Activated CD4-positive, alpha-beta T cell treated with anti-CD3 and anti-CD28 coated beads, Interleukin-10, Interleukin-2, amounts not matched to agents 100 ng/mL and 50 ng/mL, durations not matched to agents 16 hours and 8 hours (primary cell): Measurements from ENCODE around the gene EIF2S1.
"Not testable (repeated sequence)": the region's sequence is repeated elsewhere in the genome, so short reads cannot be mapped to it uniquely, and the experiment has no call there.

Source experiments
- DNase-seq: peaks from one replicate; pipeline ENCODE4 v3.0.0-alpha.2; 2020

EIF2S1 gene

DNA sequence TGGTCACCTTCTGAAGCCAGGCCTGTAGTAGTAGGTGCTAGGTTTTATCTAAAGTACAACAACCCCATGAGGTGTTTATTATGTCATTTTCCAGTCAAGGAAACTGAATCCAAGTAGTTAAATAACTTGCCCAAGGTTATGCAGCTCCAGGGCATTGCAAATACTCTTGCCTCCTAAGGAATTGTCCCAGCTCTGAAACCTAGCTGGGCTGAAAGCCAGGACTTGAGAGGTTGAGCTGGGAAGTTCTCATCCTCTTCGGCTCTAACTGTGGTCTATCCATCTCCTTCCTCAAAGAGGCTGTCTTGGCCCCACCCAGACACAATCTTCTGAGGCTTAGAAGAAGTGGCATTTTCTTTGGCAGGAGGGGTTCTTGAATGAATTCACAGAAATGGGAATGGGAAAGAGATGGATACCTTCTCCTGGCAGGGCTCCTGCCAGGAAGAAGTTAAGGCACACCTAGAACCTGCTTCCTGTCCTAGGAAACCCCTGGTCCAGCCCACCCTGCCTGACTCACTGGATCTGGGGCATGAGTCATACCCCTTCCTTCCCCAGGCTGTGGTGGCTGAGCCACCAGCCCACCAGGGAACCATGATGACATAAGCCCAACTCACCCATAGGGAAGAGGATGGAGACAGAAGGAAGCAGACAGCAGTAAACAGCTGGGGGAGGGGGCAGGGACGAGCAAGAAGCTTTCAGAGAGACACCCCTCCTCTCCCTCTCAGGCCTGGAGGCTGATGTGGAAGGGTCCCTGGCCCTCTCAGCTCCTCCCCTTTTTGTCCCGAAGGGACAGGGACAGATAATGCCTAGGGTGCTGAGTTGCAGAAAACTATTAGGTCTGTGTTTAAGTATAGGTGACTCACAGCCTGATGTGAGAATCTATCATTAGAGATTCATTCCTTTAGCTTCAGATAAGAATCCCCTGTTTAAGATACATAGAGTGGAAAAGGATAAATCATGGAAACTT lies 54.0 kb downstream of the EIF2S1 start:
- peak; percentile 37 for DNase-seq

DNA sequence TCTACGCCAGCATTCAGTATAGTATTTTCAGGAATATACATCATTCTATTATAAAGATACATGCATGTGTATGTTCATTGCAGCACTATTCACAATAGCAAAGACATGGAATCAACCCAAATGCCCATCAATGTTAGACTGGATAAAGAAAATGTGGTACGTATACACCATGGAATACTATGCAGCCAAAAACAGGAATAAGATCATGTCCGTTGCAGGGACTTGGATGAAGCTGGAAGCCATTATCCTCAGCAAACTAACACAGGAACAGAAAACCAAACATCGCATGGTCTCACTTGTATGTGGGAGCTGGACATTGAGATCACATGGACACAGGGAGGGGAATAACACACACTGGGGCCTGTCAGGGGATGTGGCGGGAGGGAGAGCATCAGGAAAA lies 55.5 kb downstream of the EIF2S1 start:
- not testable (repeated sequence) for DNase-seq

DNA sequence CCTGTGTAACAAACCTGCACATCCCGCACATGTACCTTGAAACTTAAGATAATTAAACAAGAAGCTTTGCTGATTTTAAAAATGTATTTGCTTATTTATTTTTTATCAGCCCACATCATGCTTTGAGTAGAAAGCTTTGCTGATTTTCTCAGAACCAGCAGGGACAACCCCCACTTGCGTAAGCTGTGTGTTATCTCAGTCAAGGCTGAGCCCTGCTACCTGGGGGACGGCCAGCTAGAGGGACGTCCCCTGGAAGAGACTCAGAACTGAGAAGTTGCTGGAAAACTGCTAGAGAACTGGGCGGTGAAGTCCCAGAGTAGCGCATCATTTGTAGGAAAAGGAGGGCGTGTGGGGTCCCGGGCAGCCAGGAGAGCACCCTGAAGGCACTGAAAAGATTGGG lies 56.0 kb downstream of the EIF2S1 start:
- DNase-seq: no peak

DNA sequence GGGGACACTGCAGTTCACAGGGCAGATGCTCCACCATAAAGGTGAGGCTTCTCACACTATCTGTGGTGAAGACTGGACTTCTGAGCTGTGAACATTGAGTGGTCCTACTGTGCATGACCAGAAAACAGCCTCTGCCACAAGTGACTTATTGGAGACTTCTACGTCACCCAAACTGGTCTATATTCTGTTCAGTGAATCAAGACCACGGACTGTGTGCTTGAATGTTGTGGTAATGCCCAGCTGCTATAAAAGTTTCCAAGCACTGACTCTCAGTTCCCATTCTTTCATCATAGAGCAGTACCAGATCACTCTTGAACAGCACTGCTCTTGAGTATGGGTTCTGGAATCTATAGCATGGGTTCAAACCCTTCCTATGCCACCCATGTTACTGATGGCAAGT lies 56.7 kb downstream of the EIF2S1 start:
- DNase-seq: no peak

DNA sequence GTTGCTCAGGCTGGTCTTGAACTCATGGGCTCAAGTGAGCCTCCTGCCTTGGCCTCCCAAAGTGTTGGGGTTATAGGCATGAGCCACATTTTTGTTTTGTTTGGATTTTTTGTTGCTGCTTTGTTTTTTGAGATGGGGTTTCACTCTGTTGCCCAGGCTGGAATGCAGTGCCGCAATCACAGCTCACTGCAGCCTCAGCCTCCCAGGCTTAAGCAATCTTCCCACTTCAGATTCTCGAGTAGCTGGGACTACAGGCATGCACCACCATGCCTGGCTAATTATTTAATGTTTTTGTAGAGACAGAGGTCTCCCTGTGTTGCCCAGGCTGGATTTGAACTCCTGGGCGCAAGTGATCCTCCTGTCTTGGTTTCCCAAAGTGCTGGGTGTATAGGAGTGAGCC lies 57.5 kb downstream of the EIF2S1 start:
- DNase-seq: no peak

DNA sequence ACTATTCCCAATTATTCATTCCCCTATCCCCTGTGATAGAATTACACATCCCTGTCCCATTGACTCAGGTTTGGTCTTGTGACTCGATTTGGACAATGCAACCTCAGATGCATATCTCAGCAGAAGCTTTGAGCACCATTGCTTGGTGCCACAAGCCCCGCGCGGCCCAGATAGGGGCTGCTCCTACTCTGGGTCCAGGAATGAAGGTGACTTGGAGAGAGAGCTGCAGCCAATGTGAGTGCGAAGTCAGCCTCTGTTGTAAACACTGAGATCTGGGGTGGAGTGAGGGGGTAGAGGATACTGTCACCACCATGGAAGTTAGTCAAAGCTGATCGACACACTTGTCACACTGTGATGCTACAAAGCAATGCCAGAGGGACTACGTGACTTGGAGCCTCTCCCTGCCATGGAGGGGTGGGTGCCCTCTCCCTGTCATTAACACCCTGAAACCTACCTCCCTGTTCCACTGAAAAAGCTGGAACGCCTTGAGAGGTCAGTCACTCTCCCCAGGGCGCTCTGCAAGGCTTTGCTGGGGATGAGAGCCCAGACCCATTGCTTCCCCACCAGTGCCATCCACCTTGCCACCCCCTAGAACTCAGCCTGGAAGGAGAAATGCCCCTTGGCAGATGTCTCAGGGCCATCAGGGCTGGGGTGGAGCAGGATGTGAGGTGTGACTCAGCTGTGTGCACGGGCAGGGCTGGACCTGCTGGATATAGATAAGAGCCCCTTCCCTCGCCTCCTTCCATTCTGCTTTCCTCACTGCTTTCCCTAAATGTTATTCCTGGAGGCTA lies 58.5 kb downstream of the EIF2S1 start:
- no peak for DNase-seq

DNA sequence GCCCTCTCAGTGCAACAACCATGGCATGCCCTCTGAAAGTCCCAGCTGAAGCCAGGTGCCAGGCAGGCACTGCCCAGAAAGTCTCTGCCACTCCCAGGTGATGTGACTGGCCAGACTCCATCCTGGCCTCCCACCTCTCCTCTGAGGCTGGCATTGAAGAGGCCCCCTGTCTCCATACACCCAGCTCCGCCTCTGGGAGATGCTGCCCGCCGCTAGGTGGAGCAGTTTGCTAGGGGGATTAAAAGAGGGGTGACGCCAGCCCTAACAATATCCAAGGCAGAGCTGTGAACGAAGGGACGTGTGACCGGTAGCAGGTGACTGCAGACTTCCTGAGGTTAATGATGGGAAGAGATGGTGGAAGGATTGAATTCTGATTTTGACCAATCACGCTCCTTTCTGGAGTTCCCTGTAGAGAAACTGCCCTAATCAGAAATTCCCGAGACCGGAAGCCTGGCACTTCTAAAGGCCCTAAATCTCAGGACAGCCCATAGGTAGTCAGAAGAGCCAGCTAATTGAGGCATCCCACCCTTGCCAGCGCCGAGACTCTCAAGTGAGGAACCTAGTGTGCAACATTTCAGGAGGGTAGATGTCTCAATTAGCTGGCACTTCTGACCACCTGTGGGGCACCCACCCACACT lies 60.1 kb downstream of the EIF2S1 start:
- peak; percentile 49 for DNase-seq

DNA sequence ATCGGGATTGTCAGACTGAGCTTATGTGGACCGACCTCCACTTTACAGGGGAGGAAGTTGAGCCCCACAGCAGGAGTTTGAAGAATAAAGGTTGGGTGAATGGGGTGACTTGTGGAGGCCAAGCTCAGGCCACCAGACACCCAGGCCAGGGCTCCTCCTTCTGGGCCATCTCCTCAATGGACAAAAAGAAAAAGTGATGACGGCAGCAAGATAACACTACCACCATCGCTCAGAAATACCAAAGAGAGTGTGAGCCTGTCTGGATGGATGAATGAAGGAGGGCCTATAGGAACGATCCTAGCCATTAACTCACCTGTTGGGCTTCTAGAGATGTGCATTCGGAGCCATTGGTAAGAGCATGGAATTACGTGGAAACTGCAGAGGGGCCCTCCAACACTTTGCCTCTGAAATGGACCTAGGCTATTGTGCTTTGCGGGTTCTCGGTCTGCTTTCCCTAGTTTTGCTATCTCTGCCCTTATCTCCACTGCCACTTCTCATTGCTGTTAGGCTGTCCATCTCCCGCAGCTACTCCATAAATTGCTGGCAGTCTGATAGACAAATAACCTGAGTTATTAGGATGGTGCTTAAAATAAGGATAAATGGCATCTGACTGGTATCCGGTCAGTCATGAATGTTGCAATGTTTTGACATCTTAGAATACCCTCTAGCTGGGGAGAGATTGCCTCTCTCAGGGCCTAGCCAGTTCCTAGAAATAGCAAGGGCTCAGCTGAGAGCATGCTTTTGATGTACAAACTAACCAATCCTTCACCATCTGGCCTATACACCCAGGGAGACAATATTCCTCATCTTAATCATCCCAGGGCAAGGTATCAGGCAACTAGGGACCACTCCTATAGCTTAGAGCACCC lies 61.5 kb downstream of the EIF2S1 start:
- no peak for DNase-seq

DNA sequence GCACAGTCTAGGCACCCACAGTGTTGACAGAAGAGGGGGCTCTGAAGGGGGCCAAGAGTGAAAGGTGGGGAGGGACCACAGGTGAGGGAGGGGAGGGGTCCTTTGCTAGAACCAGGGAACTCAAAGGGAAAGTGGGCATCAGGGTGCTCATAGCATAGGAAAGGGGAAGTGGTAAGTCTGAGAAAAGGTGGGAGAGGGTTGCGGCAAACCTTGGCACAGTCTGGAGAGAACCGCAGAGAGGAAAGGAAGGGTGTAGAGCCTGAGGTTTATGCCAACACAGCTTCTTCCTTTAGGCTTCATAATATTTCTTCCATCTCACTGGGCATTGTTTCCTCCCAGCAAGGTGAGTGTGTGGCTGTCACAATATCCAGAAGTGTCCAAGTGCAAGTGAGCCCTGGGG lies 63.3 kb downstream of the EIF2S1 start:
- DNase-seq: no peak

DNA sequence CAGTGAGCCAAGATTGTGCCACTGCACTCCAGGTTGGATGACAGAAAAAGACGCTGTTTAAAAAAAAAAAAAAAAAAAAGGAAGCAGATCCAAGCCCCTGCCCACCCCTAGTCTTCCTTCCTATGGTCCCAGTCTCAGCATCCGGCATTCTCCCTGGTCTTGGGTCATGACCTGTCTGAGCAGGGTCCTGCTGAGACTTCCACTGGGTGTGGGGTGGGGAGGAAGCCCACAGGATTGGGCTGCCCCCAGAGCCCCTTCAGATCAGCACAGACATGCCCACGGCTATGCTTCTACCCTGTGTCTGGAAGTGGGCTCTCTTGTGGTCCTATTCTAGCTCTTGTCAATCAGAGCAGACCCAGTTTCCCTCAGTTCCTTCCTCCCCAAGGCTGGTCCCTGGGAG lies 64.4 kb downstream of the EIF2S1 start:
- no peak for DNase-seq

DNA sequence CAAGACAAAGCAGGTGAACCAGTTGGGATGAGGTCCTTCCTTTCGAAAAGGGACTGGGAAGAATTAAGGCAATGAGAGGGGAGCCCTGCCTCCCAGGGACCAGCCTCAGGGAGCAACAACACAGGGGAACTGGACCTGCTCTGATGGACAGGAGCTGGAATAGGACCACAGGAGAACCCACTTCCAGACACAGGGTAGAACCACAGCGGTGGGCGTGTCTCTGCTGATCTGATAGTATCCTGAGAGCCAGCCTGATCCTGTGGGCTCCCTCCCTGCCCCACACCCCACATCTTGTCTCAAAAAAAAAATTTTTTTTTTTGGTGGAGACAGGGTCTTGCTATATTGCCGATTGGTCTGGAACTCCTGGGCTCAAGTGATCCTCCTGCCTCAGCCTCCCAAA lies 65.5 kb downstream of the EIF2S1 start:
- DNase-seq: no peak

DNA sequence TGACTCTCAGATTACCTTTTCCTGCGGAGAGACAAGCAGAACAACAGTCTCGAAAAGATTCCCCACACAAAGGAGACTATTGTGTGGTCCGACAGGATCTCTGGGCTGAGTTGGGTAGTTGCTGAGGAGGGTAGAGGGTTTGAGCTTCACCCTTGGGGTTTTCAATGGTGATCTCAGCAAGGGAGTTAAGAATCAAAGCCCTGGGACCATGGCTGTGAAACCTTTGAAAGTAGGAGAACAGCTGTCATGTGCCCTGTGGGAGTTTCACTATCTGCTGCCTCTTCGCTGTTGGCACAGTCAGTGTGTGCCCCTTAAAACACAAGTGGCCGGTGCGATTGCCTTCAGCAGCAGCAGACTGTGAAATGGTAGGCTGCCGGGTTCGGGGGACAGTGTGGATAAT lies 66.0 kb downstream of the EIF2S1 start:
- no peak for DNase-seq

DNA sequence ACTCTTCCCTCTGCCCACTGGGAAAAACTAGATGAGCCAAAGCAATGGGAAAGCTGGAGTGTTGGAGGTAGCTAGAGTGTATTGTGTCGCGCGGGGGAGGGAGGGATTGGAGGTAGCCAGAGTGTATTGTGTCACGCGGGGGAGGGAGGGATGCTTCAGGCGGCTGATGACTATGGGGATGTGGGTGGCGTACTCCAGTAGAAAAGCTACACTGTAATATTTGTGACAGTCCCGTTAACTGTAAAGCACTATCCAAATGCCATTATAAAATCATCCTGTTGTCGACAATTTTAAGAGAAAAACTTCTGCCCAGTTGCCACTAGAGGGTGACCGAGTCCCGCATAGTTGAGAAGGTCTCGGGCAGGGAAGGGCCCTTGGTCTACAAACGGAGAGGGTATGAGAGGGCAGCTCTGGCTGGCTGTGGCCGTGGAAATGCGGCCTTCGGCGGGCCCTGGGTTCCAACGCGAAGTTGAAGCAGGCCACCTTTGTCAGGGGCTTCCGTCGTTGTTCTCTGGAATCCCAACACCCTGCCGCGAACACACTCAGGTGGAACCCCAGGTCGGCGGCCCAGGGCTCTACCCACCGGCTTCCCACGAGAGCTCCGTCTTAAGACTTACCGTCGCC lies 67.0 kb downstream of the EIF2S1 start:
- peak; percentile 80 for DNase-seq

DNA sequence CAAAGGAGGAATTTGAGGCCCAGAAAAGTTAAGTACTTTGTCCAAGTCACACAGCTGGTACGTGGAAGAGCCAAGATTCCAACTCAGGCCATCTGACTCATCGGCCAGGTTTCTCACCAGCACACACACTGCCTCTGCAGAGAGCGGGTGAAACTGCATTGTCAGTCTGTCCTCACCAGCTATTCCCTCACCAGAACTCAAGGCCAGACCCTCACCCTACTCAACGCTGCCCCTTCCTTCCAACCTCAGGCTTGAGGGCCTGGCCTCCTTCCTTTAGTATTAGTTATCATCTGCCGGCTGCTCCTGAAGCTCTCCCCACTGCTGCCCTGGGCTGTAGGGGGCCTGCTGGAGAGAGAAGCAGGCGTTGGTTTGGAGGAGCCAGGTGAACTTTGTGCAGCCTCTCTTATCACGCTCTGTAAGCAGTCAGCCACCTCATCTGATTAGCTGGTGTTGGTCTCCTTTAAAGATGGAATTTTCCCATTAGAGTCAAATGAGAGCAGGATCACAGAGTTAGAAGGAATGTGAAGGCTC lies 68.4 kb downstream of the EIF2S1 start:
- DNase-seq: no peak

DNA sequence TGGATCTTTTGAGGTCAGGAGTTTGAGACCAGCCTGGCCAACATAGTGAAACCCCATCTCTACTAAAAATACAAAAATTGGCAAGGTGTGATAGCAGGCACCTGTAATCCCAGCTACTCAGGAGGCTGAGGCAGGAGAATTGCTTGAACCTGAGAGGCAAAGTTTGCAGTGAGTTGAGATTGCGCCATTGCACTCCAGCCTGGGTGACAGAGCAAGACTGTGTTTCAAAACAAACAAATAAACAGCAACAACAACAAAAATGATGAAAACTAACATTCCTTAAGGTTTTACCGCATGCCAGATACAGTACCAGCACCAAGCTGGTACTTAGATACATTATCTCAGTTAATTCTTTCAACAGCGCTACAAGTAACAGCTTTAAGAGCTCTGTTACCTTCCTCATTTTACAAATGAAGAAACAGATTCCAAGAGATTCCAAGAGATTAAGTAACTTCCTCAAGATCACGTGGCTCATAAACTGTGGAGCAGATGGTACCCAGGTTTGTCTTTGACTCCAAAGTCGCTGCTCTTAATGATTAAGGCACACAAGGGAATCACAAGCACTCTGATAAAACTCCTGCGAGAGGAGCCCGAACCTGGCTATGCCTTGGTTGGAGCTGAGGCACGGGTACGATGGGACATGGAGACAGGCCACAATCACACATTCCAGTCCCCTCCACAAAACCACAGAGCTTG lies 69.5 kb downstream of the EIF2S1 start:
- no peak for DNase-seq

DNA sequence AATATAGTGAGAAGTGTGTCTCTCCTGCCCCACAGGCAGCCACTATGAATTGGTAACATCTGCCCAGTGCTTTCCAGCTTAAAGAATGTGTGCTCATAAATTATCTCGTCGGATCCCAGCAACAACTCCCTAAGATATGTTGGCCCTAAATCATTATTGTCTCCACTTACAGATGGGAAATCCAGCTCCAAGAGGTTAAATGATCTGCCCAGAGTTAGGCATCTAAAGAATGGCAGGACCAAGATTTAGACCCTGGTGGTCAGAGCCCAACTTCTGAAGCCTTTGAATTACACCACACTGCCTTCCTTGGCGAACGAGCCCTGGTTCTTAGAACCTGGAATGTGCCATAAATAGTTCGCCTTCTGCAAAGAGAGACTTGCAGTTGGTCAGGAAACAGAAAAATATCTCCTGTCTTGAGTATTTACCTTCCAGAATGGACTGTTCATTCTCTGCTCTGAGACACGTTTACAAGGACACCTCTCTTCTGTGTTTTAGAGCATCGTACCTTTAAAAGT lies 72.0 kb downstream of the EIF2S1 start:
- no peak for DNase-seq

DNA sequence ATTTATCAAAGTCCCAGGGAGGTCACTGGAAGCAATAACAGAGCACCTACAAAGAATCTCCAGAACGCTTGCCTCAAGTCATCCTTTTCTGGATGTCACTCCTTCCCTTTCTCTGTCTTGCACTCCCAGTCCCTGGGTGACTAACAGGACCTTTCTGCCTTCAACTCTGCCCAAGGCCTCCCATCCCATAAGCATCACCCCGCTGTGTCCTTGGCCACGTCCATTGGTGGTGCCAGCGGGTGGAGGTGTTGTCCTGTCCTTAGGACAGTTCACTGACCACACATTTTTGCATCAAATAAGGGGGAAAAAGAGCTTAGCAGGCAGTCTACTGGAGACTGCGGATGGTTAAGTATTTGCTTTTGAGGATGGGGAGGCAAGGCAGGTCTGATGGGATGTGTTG lies 75.5 kb downstream of the EIF2S1 start:
- DNase-seq: no peak
